Parathyroid adenoma (tissue), 2 donors: Measurements from ENCODE around the gene BARHL1.

Source experiments
- H2AFZ ChIP-seq: fragments of 300-600 bp; sonication (generic); one replicate; pipeline ENCODE4 v1.7.0; 2017; ENCODE audit warnings: antibody characterized with exemption, mild to moderate bottlenecking
- H3K27ac ChIP-seq: fragments of 300-600 bp; sonication (generic); one replicate; pipeline ENCODE4 v1.7.0; 2017
- H3K27me3 ChIP-seq: fragments of 300-600 bp; sonication (generic); one replicate; pipeline ENCODE4 v1.7.0; 2017; ENCODE audit warnings: low read length; ENCODE audit not compliant: control insufficient read depth, insufficient read depth
- H3K36me3 ChIP-seq: fragments of 300-600 bp; sonication (generic); one replicate; pipeline ENCODE4 v1.7.0; 2017; ENCODE audit warnings: low read length; ENCODE audit not compliant: control insufficient read depth, insufficient read depth
- H3K4me1 ChIP-seq: fragments of 300-600 bp; sonication (generic); one replicate; pipeline ENCODE4 v1.7.0; 2017; ENCODE audit warnings: control low read depth
- H3K4me2 ChIP-seq: fragments of 300-600 bp; sonication (generic); one replicate; pipeline ENCODE4 v1.7.0; 2017; ENCODE audit warnings: low read length
- H3K4me3 ChIP-seq: fragments of 300-600 bp; sonication (generic); one replicate; pipeline ENCODE4 v1.7.0; 2017; ENCODE audit warnings: low read depth, low read length
- H3K79me2 ChIP-seq: fragments of 300-600 bp; sonication (generic); one replicate; pipeline ENCODE4 v1.7.0; 2017; ENCODE audit warnings: control low read depth
- H3K9ac ChIP-seq: fragments of 300-600 bp; sonication (generic); one replicate; pipeline ENCODE4 v1.7.0; 2017; ENCODE audit warnings: mild to moderate bottlenecking
- H3K9me3 ChIP-seq: fragments of 300-600 bp; sonication (generic); one replicate; pipeline ENCODE4 v1.7.0; 2017; ENCODE audit warnings: low read length; ENCODE audit not compliant: control insufficient read depth
- TF ChIP-seq, protein P1 (sequence below): fragments of 300-600 bp; sonication (generic); IDR thresholded peaks from one replicate; pipeline ENCODE4 v1.7.0; 2017; ENCODE audit warnings: antibody characterized with exemption, mild to moderate bottlenecking
- donor health status: primary hyperparathyroidism.

The BARHL1 gene

DNA sequence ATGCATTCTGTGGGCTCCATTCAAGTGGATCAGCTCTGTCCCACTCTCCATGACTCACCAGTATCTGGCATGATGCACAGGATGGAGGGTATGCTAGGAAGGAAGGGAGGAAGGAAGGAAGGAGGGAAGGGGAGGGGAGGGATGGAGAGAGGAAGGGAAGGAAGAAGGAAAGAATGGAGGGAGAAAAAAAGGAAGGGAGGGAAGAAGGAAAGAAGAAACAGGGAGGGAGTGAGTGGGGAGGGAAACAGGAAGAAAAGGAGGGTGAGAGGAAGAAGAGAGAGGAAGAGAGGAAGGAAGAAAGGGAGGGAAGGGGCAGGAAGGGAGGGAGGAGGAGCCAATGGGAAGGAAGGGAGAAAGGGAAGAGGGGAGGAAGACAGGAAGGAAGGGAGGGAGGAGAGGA, 5.3 kb upstream of the BARHL1 start:
- Histone ChIP-seq H3K9ac (no peak overlapping the region), H2AFZ (no peak overlapping the region), H3K36me3 (no peaks in the 10 kb centered on the region), H3K4me3 (no peak overlapping the region), H3K4me1 (no peaks in the 10 kb centered on the region), H3K4me2 (no peak overlapping the region), H3K27ac (no peak overlapping the region), H3K79me2 (no peaks in the 10 kb centered on the region), H3K9me3 (no peaks in the 10 kb centered on the region), H3K27me3 (peaks cover 19% of the 10 kb centered on the region)
- TF ChIP-seq, protein P1, sequence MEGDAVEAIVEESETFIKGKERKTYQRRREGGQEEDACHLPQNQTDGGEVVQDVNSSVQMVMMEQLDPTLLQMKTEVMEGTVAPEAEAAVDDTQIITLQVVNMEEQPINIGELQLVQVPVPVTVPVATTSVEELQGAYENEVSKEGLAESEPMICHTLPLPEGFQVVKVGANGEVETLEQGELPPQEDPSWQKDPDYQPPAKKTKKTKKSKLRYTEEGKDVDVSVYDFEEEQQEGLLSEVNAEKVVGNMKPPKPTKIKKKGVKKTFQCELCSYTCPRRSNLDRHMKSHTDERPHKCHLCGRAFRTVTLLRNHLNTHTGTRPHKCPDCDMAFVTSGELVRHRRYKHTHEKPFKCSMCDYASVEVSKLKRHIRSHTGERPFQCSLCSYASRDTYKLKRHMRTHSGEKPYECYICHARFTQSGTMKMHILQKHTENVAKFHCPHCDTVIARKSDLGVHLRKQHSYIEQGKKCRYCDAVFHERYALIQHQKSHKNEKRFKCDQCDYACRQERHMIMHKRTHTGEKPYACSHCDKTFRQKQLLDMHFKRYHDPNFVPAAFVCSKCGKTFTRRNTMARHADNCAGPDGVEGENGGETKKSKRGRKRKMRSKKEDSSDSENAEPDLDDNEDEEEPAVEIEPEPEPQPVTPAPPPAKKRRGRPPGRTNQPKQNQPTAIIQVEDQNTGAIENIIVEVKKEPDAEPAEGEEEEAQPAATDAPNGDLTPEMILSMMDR: no peak

- H2AFZ ChIP-seq: no peak overlapping the region
- no peak overlapping the region for H3K27ac ChIP-seq
- H3K9ac ChIP-seq: no peak overlapping the region
- H3K36me3 ChIP-seq: no peaks in the 10 kb centered on the region
- TF ChIP-seq, protein P1: no peak
- H3K79me2 ChIP-seq: no peaks in the 10 kb centered on the region
- no peaks in the 10 kb centered on the region for H3K4me1 ChIP-seq
- H3K4me3 ChIP-seq: no peak overlapping the region
- no peaks in the 10 kb centered on the region for H3K9me3 ChIP-seq
- H3K27me3 ChIP-seq: peaks cover 19% of the 10 kb centered on the region
- no peak overlapping the region for H3K4me2 ChIP-seq
These were observed 4.0 kb upstream of the BARHL1 start for GRCh38 chr9:132578367-132578932.

DNA sequence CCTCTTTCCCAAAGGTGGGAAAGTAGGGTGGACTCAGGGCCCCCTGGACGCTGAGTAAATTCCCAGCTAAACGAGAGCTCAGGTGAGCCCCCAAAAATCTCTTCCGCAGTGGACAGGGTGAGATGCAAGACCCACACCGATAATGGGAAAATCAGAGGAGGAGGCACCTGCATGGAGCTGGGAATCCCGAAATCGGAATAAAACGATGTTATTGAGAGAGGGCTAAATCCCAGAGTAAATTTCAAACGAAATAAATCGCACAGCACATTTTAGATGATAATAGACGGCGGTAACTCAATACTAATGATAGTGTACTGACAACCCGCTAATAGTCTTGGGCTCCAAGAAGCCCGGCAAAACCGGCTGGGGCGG, 3.0 kb upstream of the BARHL1 start:
- TF ChIP-seq, protein P1: no peak
- peaks cover 19% of the 10 kb centered on the region for H3K27me3 ChIP-seq
- H3K4me2 ChIP-seq: no peak overlapping the region
- H3K9me3 ChIP-seq: no peaks in the 10 kb centered on the region
- H3K27ac ChIP-seq: no peak overlapping the region
- no peak overlapping the region for H2AFZ ChIP-seq
- H3K4me3 ChIP-seq: no peak overlapping the region
- no peaks in the 10 kb centered on the region for H3K4me1 ChIP-seq
- H3K36me3 ChIP-seq: no peaks in the 10 kb centered on the region
- no peaks in the 10 kb centered on the region for H3K79me2 ChIP-seq
- H3K9ac ChIP-seq: no peak overlapping the region

DNA sequence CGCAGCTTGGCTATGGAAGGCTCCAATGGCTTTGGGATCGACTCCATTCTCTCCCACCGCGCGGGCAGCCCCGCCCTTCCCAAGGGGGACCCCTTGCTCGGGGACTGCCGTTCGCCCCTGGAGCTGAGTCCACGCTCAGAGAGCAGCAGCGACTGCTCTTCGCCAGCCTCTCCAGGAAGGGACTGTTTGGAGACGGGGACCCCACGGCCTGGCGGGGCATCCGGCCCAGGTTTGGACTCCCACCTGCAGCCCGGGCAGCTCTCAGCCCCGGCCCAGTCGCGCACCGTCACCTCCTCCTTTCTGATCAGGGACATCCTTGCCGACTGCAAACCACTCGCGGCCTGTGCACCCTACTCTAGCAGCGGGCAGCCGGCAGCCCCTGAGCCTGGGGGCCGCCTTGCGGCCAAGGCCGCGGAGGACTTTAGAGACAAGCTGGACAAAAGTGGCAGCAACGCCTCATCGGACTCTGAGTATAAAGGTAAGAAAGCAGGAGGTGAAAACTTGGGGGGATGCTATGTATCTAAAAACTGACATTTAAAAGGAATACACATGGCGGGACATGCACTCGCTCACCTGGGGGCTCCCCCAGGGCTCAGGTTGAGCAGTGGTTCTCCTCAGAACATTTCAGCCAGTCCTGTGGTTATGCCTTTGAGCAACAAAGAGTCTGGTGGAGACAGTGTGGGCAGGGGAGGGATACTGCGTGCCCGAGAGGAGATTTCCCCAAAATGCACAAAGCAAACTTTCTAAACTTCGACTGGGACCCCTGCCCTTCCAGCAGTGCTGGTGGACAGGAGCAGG, 579 bp downstream of the BARHL1 start:
- no peak overlapping the region for H2AFZ ChIP-seq
- no peaks in the 10 kb centered on the region for H3K79me2 ChIP-seq
- H3K27me3 ChIP-seq: peaks cover 28% of the 10 kb centered on the region
- no peak overlapping the region for H3K4me3 ChIP-seq
- TF ChIP-seq, protein P1: no peak
- no peaks in the 10 kb centered on the region for H3K4me1 ChIP-seq
- H3K9ac ChIP-seq: no peak overlapping the region
- H3K9me3 ChIP-seq: no peaks in the 10 kb centered on the region
- H3K4me2 ChIP-seq: no peak overlapping the region
- H3K27ac ChIP-seq: no peak overlapping the region
- H3K36me3 ChIP-seq: no peaks in the 10 kb centered on the region
